ENCODE data around the gene SLC35G6. TPM values are rescaled to one million over a fixed set of nuclear protein-coding genes. Genes with fewer than 3 reads are reported as not detected.
A peak's percentile ranks its signal among the peaks of the same experiment; 100 is the strongest.

SLC35G6 gene
- total and polyA plus RNA-seq, 2 of the 13 experiments (the other 11 are each of a cell fraction or from before 2014, with no cell fraction given) = 0.07 TPM; not detected in 1

DNA sequence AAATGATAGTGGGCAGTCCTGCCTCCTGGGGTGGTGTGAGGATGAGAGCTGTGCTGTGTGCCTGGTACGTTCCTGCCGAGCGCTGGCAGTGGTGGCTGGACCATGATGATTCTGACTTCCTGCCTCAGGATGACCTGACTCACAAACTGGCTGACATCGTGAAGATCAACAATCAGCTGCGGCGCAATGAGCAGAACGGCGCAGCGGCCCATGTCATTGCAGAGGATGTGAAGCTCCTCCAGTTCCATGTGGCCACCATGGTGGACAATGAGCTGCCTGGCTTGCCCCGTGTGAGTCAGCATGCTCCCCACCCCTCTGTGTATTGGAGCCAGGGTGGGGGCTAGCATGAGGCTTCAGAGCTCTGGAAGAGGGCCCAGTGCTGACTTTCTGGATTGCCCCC, 16.0 kb downstream of the SLC35G6 start:
- WGBS (ENCODE audit: low lambda C conversion rate) = 98% methylated on average over 7 of the region's 10 CpGs
- in situ Hi-C loops (cut with HindIII; ENCODE audit: extremely low pct_ligation_motif_present, low pct_unique_long_range_greater_than_20kb) = no loop called here
- peaks cover 26% of the 10 kb centered on the region; the same call in 1 of the 2 replicates for H4K20me1 ChIP-seq (ENCODE audit: insufficient read depth, low read length)
- CTCF ChIA-PET (ENCODE audit: low intra/inter-chr PET ratio, low total read pairs) = no interaction called here
- ATAC-seq (no peak), DNase-seq (ENCODE audit: low spot score) (no peak), FAIRE-seq (no peak)
- H3K4me1 ChIP-seq (ENCODE audit: insufficient read depth, low read length) = peaks cover 7% of the 10 kb centered on the region; the same call in 1 of the 2 replicates
- intact Hi-C loops (cut with micrococcal nuclease; ENCODE audit: unreplicated experiment) = no loop called here
- no peak overlapping the region for H3K9ac ChIP-seq (ENCODE audit: insufficient read depth, low read depth, low read length)
- H3K36me3 ChIP-seq (replicated peaks in 1 of 2; ENCODE audit: control insufficient read depth in 1 of 2, insufficient read depth in 2 of 2, low read length in 2 of 2) = peaks cover 53 to 72% of the 10 kb centered on the region in 2 experiments
- no peak overlapping the region for H3K27ac ChIP-seq (ENCODE audit: extremely low read length, insufficient read depth, low read length)
- H3K9me3 ChIP-seq (ENCODE audit: low read length) = no peaks in the 10 kb centered on the region
- peaks cover 34% of the 10 kb centered on the region for H3K79me2 ChIP-seq (ENCODE audit: insufficient read depth, low read length)
- no peak for TF ChIP-seq IKZF1 (IDR thresholded peaks at IDR 0.05)
- no peak for TF ChIP-seq ZNF766 (CRISPR knock-in tag; IDR thresholded peaks at IDR 0.05; ENCODE audit: borderline replicate concordance)
- TF ChIP-seq KAT2B (IDR thresholded peaks at IDR 0.05; ENCODE audit: borderline replicate concordance, low read depth, low read length) = no peak
- TF ChIP-seq AGO2 (optimal IDR thresholded peaks at IDR 0.05; ENCODE audit: low read depth, low read length) = peak; percentile 70
- no peak for TF ChIP-seq CAMTA2 (CRISPR knock-in tag; IDR thresholded peaks at IDR 0.05; ENCODE audit: borderline replicate concordance)
- TF ChIP-seq, protein P1, sequence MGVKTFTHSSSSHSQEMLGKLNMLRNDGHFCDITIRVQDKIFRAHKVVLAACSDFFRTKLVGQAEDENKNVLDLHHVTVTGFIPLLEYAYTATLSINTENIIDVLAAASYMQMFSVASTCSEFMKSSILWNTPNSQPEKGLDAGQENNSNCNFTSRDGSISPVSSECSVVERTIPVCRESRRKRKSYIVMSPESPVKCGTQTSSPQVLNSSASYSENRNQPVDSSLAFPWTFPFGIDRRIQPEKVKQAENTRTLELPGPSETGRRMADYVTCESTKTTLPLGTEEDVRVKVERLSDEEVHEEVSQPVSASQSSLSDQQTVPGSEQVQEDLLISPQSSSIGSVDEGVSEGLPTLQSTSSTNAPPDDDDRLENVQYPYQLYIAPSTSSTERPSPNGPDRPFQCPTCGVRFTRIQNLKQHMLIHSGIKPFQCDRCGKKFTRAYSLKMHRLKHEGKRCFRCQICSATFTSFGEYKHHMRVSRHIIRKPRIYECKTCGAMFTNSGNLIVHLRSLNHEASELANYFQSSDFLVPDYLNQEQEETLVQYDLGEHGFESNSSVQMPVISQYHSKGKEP (CRISPR knock-in tag; IDR thresholded peaks at IDR 0.05) = no peak
- no peak for TF ChIP-seq ARNTL (CRISPR knock-in tag; IDR thresholded peaks at IDR 0.05)
- no peaks in the 10 kb centered on the region for H3K27me3 ChIP-seq (ENCODE audit: control insufficient read depth in 1 of 2, insufficient read depth in 2 of 2, low read length in 2 of 2)
- BruUV-seq (replicated peaks) = no TSS peak
- POLR2A ChIA-PET = interaction anchor here (0.6 kb wide), 1 partner anchor 93 kb away, joined by 4 read pairs; the partner anchor contains the start of gene TMEM256
- H3K4me2 ChIP-seq (ENCODE audit: low read depth, low read length) = no peak overlapping the region
- no peak overlapping the region for H2AFZ ChIP-seq (ENCODE audit: low read length)
- no peak overlapping the region for H3K4me3 ChIP-seq (replicated peaks in 1 of 3; ENCODE audit: insufficient read depth in 1 of 3, low read depth in 2 of 3, low read length in 3 of 3)

DNA sequence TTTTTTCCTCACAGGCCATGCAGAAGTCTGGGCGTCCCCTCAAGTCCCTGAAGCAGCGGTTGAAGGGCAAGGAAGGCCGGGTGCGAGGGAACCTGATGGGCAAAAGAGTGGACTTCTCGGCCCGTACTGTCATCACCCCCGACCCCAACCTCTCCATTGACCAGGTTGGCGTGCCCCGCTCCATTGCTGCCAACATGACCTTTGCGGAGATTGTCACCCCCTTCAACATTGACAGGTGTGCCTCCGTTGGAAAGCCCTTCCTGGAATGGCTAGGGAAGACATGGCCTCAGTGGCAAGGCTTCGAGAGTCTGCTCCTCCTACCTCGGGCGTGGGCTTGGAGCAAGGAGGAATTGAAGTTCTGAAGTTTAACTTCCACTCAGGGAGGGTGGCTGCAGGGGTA, 16.4 kb downstream of the SLC35G6 start:
- DNase-seq (ENCODE audit: low spot score) (no peak), FAIRE-seq (no peak), ATAC-seq (no peak)
- Histone ChIP-seq H3K9me3 (ENCODE audit: low read length) (no peaks in the 10 kb centered on the region), H3K9ac (ENCODE audit: insufficient read depth, low read depth, low read length) (no peak overlapping the region), H4K20me1 (ENCODE audit: insufficient read depth, low read length) (peaks cover 24% of the 10 kb centered on the region; the same call in 1 of the 2 replicates), H3K79me2 (ENCODE audit: insufficient read depth, low read length) (peaks cover 32% of the 10 kb centered on the region), H3K27ac (ENCODE audit: extremely low read length, insufficient read depth, low read length) (no peak overlapping the region), H2AFZ (ENCODE audit: low read length) (no peak overlapping the region), H3K4me2 (ENCODE audit: low read depth, low read length) (no peak overlapping the region), H3K36me3 (replicated peaks in 1 of 2; ENCODE audit: control insufficient read depth in 1 of 2, insufficient read depth in 2 of 2, low read length in 2 of 2) (peaks cover 58 to 75% of the 10 kb centered on the region in 2 experiments), H3K4me1 (ENCODE audit: insufficient read depth, low read length) (peaks cover 6% of the 10 kb centered on the region; the same call in 1 of the 2 replicates), H3K27me3 (ENCODE audit: control insufficient read depth in 1 of 2, insufficient read depth in 2 of 2, low read length in 2 of 2) (no peaks in the 10 kb centered on the region), H3K4me3 (replicated peaks in 1 of 3; ENCODE audit: insufficient read depth in 1 of 3, low read depth in 2 of 3, low read length in 3 of 3) (no peak overlapping the region)
- in situ Hi-C loops (cut with HindIII; ENCODE audit: extremely low pct_ligation_motif_present, low pct_unique_long_range_greater_than_20kb) (no loop called here), intact Hi-C loops (cut with micrococcal nuclease; ENCODE audit: unreplicated experiment) (no loop called here)
- POLR2A ChIA-PET = no interaction called here
- WGBS (ENCODE audit: low lambda C conversion rate) = 97% methylated on average over 4 of the region's 14 CpGs
- BruUV-seq (replicated peaks) = no TSS peak
- TF ChIP-seq ZNF317 (CRISPR knock-in tag; IDR thresholded peaks at IDR 0.05) (no peak), SMYD3 (CRISPR knock-in tag; IDR thresholded peaks at IDR 0.05) (no peak), AGO2 (optimal IDR thresholded peaks at IDR 0.05; ENCODE audit: low read depth, low read length) (peak; percentile 16)
- CTCF ChIA-PET (ENCODE audit: low intra/inter-chr PET ratio, low total read pairs) = no interaction called here

Data from HepG2 (cell line).